PC-9 (cell line): ENCODE measurements around the gene GSE1.

Experiments
- EZH2 ChIP-seq: fragments of 200-600 bp; sonication (generic); IDR thresholded peaks from 2 replicates; pipeline ENCODE4 v1.8.0; 2017; ENCODE audit warnings: antibody characterized with exemption, low read depth
- TF ChIP-seq, protein P1 (sequence below): fragments of 200-600 bp; sonication (generic); conservative IDR thresholded peaks from 2 replicates; pipeline ENCODE4 v1.6.1; 2017; ENCODE audit warnings: mixed run types, antibody characterized with exemption, mild to moderate bottlenecking, moderate library complexity

DNA sequence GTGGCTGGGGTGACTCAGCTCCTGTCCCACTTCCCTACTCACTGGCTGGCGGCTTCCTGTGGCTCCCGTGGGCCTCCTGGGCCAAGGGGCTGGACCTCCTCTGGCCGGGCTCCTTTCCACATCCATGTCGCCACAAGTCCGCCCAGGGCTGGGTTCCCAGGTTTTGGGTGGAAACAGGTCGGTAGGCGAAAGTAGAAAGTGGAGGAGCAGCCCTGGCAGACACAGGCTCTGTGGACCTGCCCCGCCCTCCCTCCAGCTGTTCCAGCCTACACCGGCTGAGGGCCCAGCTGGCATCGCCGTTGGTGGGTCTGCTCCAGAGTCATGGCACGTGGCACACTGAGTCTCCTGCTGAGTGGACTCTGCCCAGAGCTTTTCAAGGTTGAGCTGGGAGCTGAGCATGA, 28.7 kb downstream of the GSE1 start:
- TF ChIP-seq, protein P1, sequence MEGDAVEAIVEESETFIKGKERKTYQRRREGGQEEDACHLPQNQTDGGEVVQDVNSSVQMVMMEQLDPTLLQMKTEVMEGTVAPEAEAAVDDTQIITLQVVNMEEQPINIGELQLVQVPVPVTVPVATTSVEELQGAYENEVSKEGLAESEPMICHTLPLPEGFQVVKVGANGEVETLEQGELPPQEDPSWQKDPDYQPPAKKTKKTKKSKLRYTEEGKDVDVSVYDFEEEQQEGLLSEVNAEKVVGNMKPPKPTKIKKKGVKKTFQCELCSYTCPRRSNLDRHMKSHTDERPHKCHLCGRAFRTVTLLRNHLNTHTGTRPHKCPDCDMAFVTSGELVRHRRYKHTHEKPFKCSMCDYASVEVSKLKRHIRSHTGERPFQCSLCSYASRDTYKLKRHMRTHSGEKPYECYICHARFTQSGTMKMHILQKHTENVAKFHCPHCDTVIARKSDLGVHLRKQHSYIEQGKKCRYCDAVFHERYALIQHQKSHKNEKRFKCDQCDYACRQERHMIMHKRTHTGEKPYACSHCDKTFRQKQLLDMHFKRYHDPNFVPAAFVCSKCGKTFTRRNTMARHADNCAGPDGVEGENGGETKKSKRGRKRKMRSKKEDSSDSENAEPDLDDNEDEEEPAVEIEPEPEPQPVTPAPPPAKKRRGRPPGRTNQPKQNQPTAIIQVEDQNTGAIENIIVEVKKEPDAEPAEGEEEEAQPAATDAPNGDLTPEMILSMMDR, result no peak
- TF ChIP-seq EZH2, result no peak
